ENCODE measurements around the gene FNDC11. TPM values are rescaled to one million over a fixed set of nuclear protein-coding genes. Genes with fewer than 3 reads are reported as not detected.

The FNDC11 gene
- total RNA-seq, 8 experiments from 2014 or later = 0.36 to 3.5 (median 2.0) TPM

DNA sequence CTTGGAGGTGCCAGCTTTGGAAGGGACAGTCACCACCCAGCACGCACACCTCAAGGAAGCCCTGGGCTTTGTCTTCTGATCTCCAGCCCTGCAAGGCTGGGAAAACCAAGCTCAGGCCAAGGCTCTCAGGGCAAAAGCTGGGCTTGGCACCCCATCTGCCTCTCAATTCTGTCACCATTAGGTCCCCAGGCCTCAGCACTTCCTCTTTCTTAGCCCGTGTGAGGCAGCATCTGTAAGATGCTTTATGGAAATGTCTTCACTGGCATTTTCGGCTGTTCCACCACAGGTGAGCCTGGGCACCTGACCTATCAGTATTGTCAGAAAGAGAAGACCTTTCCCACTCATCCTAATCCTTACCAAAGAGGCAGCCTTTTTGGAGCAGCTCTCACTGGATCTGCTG is 48.4 kb downstream of the FNDC11 start:
- in situ Hi-C loops (cut with MboI; ENCODE audit: low pct_unique_long_range_greater_than_20kb in 2 of 9, low sequenced_read_pairs in 9 of 9, unreplicated experiment in 9 of 9) = no loop called here
- H3K4me1 ChIP-seq (replicated peaks in 1 of 2) = no peaks in the 10 kb centered on the region

More for the DNA sequence above, 48.4 kb downstream of the FNDC11 start:
- H3K27ac ChIP-seq = no peak overlapping the region
- H3K4me3 ChIP-seq = no peak overlapping the region
- 33 to 100% (median 100%) methylated on average over 1 to 3 of the region's 3 CpGs; no CpG with 5 or more reads in 5 of the 10 experiments for WGBS, 10 experiments
- ATAC-seq (replicated peaks in 6 of 8) = no peak

Other genes with a start within 250 kb of the FNDC11 start
- 10 to 100 TPM in 4 of 8 experiments, 1 to 10 TPM in 3, under 1 TPM in 1; 0.54 to 29.1 (median 12.5) TPM for gene CHRNA4, start 192.8 kb upstream of the FNDC11 start, total RNA-seq
- 100 to 1,000 TPM in 1 of 8 experiments, 10 to 100 TPM in 4, 1 to 10 TPM in 1, under 1 TPM in 2; 0.18 to 124 (median 58.4) TPM for gene KCNQ2, start 81.5 kb upstream of the FNDC11 start, total RNA-seq
- gene EEF1A2, start 55.1 kb upstream of the FNDC11 start, total RNA-seq = 100 to 1,000 TPM in 4 of 8 experiments, 10 to 100 TPM in 2, 1 to 10 TPM in 2; 2.8 to 390 (median 139) TPM
- gene PPDPF, start 33.4 kb upstream of the FNDC11 start, total RNA-seq = 100 to 1,000 TPM in 3 of 8 experiments, 10 to 100 TPM in 5; 12.8 to 270 (median 87.9) TPM
- 1 to 10 TPM in 1 of 8 experiments, under 1 TPM in 7; 0.10 to 1.6 (median 0.83) TPM for gene PTK6, start 16.8 kb upstream of the FNDC11 start, total RNA-seq
- gene SRMS, start 6.4 kb upstream of the FNDC11 start, total RNA-seq = under 1 TPM in 2 of 8 experiments, not detected in 6; 0.11 to 0.27 TPM
- 10 to 100 TPM in 5 of 8 experiments, 1 to 10 TPM in 3; 4.7 to 19.3 (median 14.1) TPM for gene HELZ2, start 20.1 kb downstream of the FNDC11 start, total RNA-seq
- 10 to 100 TPM in 2 of 8 experiments, 1 to 10 TPM in 6; 5.6 to 11.8 (median 8.4) TPM for gene GMEB2, start 72.9 kb downstream of the FNDC11 start, total RNA-seq
- gene STMN3, start 99.3 kb downstream of the FNDC11 start, total RNA-seq = 100 to 1,000 TPM in 2 of 8 experiments, 10 to 100 TPM in 6; 14.5 to 155 (median 69.2) TPM
- 10 to 100 TPM in 5 of 8 experiments, 1 to 10 TPM in 3; 5.9 to 30.7 (median 11.0) TPM for gene RTEL1, start 104.2 kb downstream of the FNDC11 start, total RNA-seq
- 1 to 10 TPM in 1 of 8 experiments, under 1 TPM in 4, not detected in 3; 0.22 to 1.1 (median 0.69) TPM for gene TNFRSF6B, start 142.5 kb downstream of the FNDC11 start, total RNA-seq
- 10 to 100 TPM; 22.7 to 45.5 (median 35.1) TPM for gene ARFRP1, start 153.8 kb downstream of the FNDC11 start, total RNA-seq
- 10 to 100 TPM; 10.4 to 28.3 (median 15.7) TPM for gene ZGPAT, start 153.9 kb downstream of the FNDC11 start, total RNA-seq
- 1 to 10 TPM; 2.5 to 8.8 (median 3.9) TPM for gene LIME1, start 182.5 kb downstream of the FNDC11 start, total RNA-seq
- 10 to 100 TPM; 19.8 to 57.5 (median 36.4) TPM for gene SLC2A4RG, start 185.6 kb downstream of the FNDC11 start, total RNA-seq

Measured in motor neuron (in vitro differentiated cells).